Measurements from ENCODE around the gene SMIM27. TPM values are rescaled to one million over a fixed set of nuclear protein-coding genes. Genes with fewer than 3 reads are reported as not detected.

Gene SMIM27
- total and polyA plus RNA-seq, 2 of the 8 experiments (the other 6 are each of a cell fraction or from before 2014, with no cell fraction given): 3.6 to 18.1 TPM

DNA sequence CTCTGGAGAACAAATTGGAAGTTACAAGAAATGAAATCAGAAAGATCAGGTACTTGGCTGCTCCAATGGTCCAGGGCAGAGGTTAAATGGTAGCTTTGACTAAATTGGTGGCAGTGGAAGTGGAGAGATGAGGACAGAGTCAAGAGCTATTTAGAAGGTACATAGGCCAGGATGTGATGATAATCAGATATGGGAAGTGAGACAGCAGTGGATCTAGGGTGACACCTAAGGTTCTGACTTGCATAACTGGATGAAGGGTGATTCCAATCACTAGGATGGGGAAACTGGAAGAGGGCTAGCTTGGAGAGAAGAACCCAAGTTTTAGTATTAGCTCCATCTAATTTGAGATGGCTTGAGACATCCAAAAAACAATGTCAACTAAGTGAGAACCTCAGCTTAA is 44.8 kb downstream of the SMIM27 start:
- no peaks in the 10 kb centered on the region for H3K36me3 ChIP-seq (ENCODE audit: control insufficient read depth in 2 of 4, insufficient read depth in 4 of 4, low read length in 3 of 4)
- no peak overlapping the region for H2BK120ac ChIP-seq (replicated peaks; ENCODE audit: low read depth, low read length)
- H4K20me1 ChIP-seq (replicated peaks in 1 of 2; ENCODE audit: control insufficient read depth in 1 of 2, insufficient read depth in 2 of 2, low read length in 2 of 2): no peaks in the 10 kb centered on the region
- no peak overlapping the region for H3K27ac ChIP-seq (ENCODE audit: low read depth, low read length)
- no peak overlapping the region for H3K23ac ChIP-seq (ENCODE audit: insufficient read length)
- H4K8ac ChIP-seq (ENCODE audit: extremely low read depth, insufficient read depth, low read length): no peak overlapping the region
- H3K79me2 ChIP-seq (ENCODE audit: control insufficient read depth in 1 of 2, insufficient read depth in 2 of 2, low read length in 2 of 2): no peaks in the 10 kb centered on the region
- FAIRE-seq (no peak), DNase-seq (ENCODE audit: low read depth in 1 of 2, low spot score in 2 of 2) (no peak)
- H3K4me2 ChIP-seq (ENCODE audit: insufficient read depth in 1 of 2, low read depth in 2 of 2, low read length in 2 of 2): no peak overlapping the region
- no peak overlapping the region for H2BK12ac ChIP-seq (ENCODE audit: low read depth, low read length)
- ChIA-PET CTCF (ENCODE audit: partially characterized antibody) (interaction anchor here (1.1 kb wide), 1 partner anchor 187 kb away, joined by 3 read pairs; the partner anchor contains the start of gene TMEM215), POLR2A (ENCODE audit: partially characterized antibody) (no interaction called here)
- H3K4ac ChIP-seq (replicated peaks; ENCODE audit: insufficient read length, low read depth, low read length): no peak overlapping the region
- no peak overlapping the region for H4K91ac ChIP-seq (replicated peaks; ENCODE audit: insufficient read length, low read length)
- no peak overlapping the region for H2AK5ac ChIP-seq (ENCODE audit: low read depth, low read length)
- no peak overlapping the region for H3K14ac ChIP-seq (ENCODE audit: insufficient read length)
- H3K9ac ChIP-seq (replicated peaks in 1 of 4; ENCODE audit: extremely low read depth in 1 of 4, low read depth in 3 of 4, low read length in 3 of 4): no peak overlapping the region
- no peak overlapping the region for H3K4me3 ChIP-seq (ENCODE audit: extremely low read depth in 1 of 4, insufficient read depth in 2 of 4, low read depth in 3 of 4, low read length in 4 of 4)
- H3K56ac ChIP-seq (replicated peaks; ENCODE audit: insufficient read length, low read depth, low read length): no peak overlapping the region
- H3K27me3 ChIP-seq (replicated peaks in 1 of 4; ENCODE audit: control insufficient read depth in 3 of 4, extremely low read depth in 1 of 4, insufficient read depth in 3 of 4, low read length in 3 of 4): no peaks in the 10 kb centered on the region
- H4K5ac ChIP-seq (ENCODE audit: insufficient read length, low read depth, low read length): no peak overlapping the region
- no peaks in the 10 kb centered on the region for H3K9me3 ChIP-seq (ENCODE audit: insufficient read depth in 2 of 2, low read depth in 1 of 2, low read length in 1 of 2)
- H2BK5ac ChIP-seq (ENCODE audit: low read depth, low read length): no peak overlapping the region
- H2BK20ac ChIP-seq (ENCODE audit: low read length): no peak overlapping the region
- H2AFZ ChIP-seq (ENCODE audit: low read length): no peak overlapping the region
- H3K18ac ChIP-seq (ENCODE audit: extremely low read depth, low read length): no peak overlapping the region
- no peak overlapping the region for H2BK15ac ChIP-seq (ENCODE audit: low read length)
- no peaks in the 10 kb centered on the region for H3K23me2 ChIP-seq (ENCODE audit: low read depth, low read length)
- no peaks in the 10 kb centered on the region for H3K4me1 ChIP-seq (replicated peaks in 1 of 4; ENCODE audit: control insufficient read depth in 3 of 4, insufficient read depth in 4 of 4, low read length in 3 of 4)
- H3K79me1 ChIP-seq (ENCODE audit: low read depth, low read length): no peaks in the 10 kb centered on the region
- TF ChIP-seq, protein P1, sequence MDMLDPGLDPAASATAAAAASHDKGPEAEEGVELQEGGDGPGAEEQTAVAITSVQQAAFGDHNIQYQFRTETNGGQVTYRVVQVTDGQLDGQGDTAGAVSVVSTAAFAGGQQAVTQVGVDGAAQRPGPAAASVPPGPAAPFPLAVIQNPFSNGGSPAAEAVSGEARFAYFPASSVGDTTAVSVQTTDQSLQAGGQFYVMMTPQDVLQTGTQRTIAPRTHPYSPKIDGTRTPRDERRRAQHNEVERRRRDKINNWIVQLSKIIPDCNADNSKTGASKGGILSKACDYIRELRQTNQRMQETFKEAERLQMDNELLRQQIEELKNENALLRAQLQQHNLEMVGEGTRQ (IDR thresholded peaks at IDR 0.05; ENCODE audit: low read length): no peak
- TF ChIP-seq SP2 (IDR thresholded peaks at IDR 0.05; ENCODE audit: low read length) (no peak), MAFK (IDR thresholded peaks at IDR 0.05; ENCODE audit: low read depth, low read length) (no peak), PHF8 (conservative IDR thresholded peaks at IDR 0.05; ENCODE audit: low read depth, low read length) (no peak), TCF12 (IDR thresholded peaks at IDR 0.05; ENCODE audit: low read depth, low read length) (no peak), JUND (IDR thresholded peaks at IDR 0.05; ENCODE audit: low read length) (no peak), TBP (IDR thresholded peaks at IDR 0.05; ENCODE audit: low read depth, low read length) (no peak), EGR1 (IDR thresholded peaks at IDR 0.05; ENCODE audit: borderline replicate concordance, low read depth, low read length) (no peak), RNF2 (IDR thresholded peaks at IDR 0.05; ENCODE audit: borderline replicate concordance, low read depth, low read length, missing control alignments, poor library complexity, severe bottlenecking) (no peak), EZH2 (IDR thresholded peaks at IDR 0.05; ENCODE audit: low read depth, low read length, severe bottlenecking) (no peak), RFX5 (IDR thresholded peaks at IDR 0.05; ENCODE audit: borderline replicate concordance, low read depth, low read length) (no peak)
- TF ChIP-seq, protein P2, sequence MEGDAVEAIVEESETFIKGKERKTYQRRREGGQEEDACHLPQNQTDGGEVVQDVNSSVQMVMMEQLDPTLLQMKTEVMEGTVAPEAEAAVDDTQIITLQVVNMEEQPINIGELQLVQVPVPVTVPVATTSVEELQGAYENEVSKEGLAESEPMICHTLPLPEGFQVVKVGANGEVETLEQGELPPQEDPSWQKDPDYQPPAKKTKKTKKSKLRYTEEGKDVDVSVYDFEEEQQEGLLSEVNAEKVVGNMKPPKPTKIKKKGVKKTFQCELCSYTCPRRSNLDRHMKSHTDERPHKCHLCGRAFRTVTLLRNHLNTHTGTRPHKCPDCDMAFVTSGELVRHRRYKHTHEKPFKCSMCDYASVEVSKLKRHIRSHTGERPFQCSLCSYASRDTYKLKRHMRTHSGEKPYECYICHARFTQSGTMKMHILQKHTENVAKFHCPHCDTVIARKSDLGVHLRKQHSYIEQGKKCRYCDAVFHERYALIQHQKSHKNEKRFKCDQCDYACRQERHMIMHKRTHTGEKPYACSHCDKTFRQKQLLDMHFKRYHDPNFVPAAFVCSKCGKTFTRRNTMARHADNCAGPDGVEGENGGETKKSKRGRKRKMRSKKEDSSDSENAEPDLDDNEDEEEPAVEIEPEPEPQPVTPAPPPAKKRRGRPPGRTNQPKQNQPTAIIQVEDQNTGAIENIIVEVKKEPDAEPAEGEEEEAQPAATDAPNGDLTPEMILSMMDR (IDR thresholded peaks at IDR 0.05; ENCODE audit: control extremely low read depth in 1 of 3, insufficient read depth in 1 of 3, low read depth in 1 of 3, low read length in 3 of 3): no peak

All from H1 (cell line).